DOHH2 (cell line): ENCODE data around the gene GNG4.
"Not testable (repeated sequence)": the region's sequence is repeated elsewhere in the genome, so short reads cannot be mapped to it uniquely, and the experiment has no call there.

Experiments
- H3F3A ChIP-seq: fragments of 200-600 bp; sonication (generic), shearing (Covaris generic); 2 replicates; pipeline ENCODE4 v1.6.0; 2016; ENCODE audit warnings: antibody characterized with exemption, mild to moderate bottlenecking; ENCODE audit not compliant: control insufficient read depth, insufficient read depth
- H3K27ac ChIP-seq: fragments of 200-600 bp; sonication (generic); 2 replicates; pipeline ENCODE4 v1.5.1; 2014; ENCODE audit warnings: low read depth, mild to moderate bottlenecking, low read length, moderate library complexity
- H3K27me3 ChIP-seq: fragments of 200-600 bp; sonication (generic); 2 replicates; pipeline ENCODE4 v1.6.1; 2014; ENCODE audit warnings: mild to moderate bottlenecking, low read length, mixed read lengths; ENCODE audit not compliant: control insufficient read depth
- H3K36me3 ChIP-seq: fragments of 200-600 bp; sonication (generic); 2 replicates; pipeline ENCODE4 v1.6.1; 2014; ENCODE audit warnings: mild to moderate bottlenecking, low read length, moderate library complexity, mixed read lengths; ENCODE audit not compliant: control insufficient read depth
- H3K4me1 ChIP-seq: fragments of 200-600 bp; sonication (generic); 2 replicates; pipeline ENCODE4 v1.6.1; 2014; ENCODE audit warnings: mild to moderate bottlenecking, low read length, mixed read lengths; ENCODE audit not compliant: control insufficient read depth
- H3K4me2 ChIP-seq: fragments of 200-600 bp; sonication (generic); 2 replicates; pipeline ENCODE4 v1.6.0; 2014; ENCODE audit warnings: mild to moderate bottlenecking, low read length, moderate library complexity
- H3K4me3 ChIP-seq: fragments of 200-600 bp; sonication (generic); 2 replicates; pipeline ENCODE4 v1.5.1; 2014; ENCODE audit warnings: mild to moderate bottlenecking, low read length, mixed read lengths
- H3K79me2 ChIP-seq: fragments of 200-600 bp; sonication (generic); 2 replicates; pipeline ENCODE4 v1.6.1; 2014; ENCODE audit warnings: mild to moderate bottlenecking, low read length, mixed read lengths; ENCODE audit not compliant: control insufficient read depth
- H3K9me2 ChIP-seq: fragments of 200-600 bp; sonication (generic); replicated peaks from 2 replicates; pipeline ENCODE4 v1.6.1; 2014; ENCODE audit warnings: mild to moderate bottlenecking, low read length, mixed read lengths; ENCODE audit not compliant: control insufficient read depth
- H3K9me3 ChIP-seq: fragments of 200-600 bp; sonication (generic); 2 replicates; pipeline ENCODE4 v1.6.1; 2014; ENCODE audit warnings: antibody characterized with exemption, low read length, mixed read lengths; ENCODE audit not compliant: control insufficient read depth, insufficient read depth
- H4K20me1 ChIP-seq: fragments of 200-600 bp; sonication (generic); 2 replicates; pipeline ENCODE4 v1.6.0; 2014; ENCODE audit warnings: low read depth, mild to moderate bottlenecking, antibody characterized with exemption, low read length, moderate library complexity; ENCODE audit not compliant: control insufficient read depth, insufficient read depth
- CTCF ChIP-seq: fragments of 200-600 bp; sonication (generic); IDR thresholded peaks from one replicate; pipeline ENCODE4 v1.5.1; 2014; ENCODE audit warnings: antibody characterized with exemption, mild to moderate bottlenecking, low read depth, low read length; ENCODE audit not compliant: poor library complexity, severe bottlenecking
- EZH2phosphoT487 ChIP-seq: fragments of 200-600 bp; sonication (generic); IDR thresholded peaks from 2 replicates; pipeline ENCODE4 v1.6.1; 2017; ENCODE audit warnings: borderline replicate concordance, mild to moderate bottlenecking, antibody characterized with exemption, low read length, moderate library complexity, mixed read lengths

The GNG4 gene

GRCh38 chr1:235553112-235553551, 96.5 kb downstream of the GNG4 start:
- no peaks in the 10 kb centered on the region for H3K36me3 ChIP-seq
- H3K9me2 ChIP-seq: no peaks in the 10 kb centered on the region
- H3K4me2 ChIP-seq: no peak overlapping the region
- H3K27me3 ChIP-seq: peaks cover 4% of the 10 kb centered on the region; the same call in 1 of the 2 replicates
- no peaks in the 10 kb centered on the region for H3K79me2 ChIP-seq
- H3K27ac ChIP-seq: no peak overlapping the region
- no peaks in the 10 kb centered on the region for H3K9me3 ChIP-seq
- H3F3A ChIP-seq: no peaks in the 10 kb centered on the region
- TF ChIP-seq CTCF (no peak), EZH2phosphoT487 (no peak)
- no peaks in the 10 kb centered on the region for H3K4me1 ChIP-seq
- H3K4me3 ChIP-seq: no peak overlapping the region
- H4K20me1 ChIP-seq: no peaks in the 10 kb centered on the region

DNA sequence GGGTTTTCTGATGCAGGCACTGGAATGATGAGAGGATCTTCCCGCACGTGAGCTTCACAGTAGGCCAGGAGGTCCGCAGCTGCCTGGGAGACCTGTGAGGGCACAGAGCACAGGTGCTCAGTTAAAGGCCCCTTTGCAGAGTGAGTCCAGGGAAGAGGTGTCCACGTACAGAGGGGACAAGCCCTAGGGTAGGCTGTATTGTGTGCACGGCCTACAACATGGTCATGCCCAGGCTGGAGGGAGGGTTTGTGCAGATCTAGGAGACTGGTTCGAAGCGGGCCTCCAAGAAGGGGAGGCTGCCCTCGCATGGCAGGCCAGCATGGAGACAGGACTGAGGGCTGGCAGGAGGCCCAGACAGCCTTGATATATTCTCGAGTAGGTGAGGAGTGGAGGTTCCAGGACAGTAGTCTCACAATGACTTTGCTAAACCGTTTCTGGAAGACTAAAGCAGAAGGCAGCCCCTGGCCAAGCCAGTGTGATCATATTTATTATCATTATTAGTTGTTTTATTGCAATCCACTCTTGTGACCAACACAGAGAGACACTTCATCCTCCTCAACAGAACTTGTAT, 97.4 kb downstream of the GNG4 start:
- H3K36me3 ChIP-seq: no peaks in the 10 kb centered on the region
- H3K4me2 ChIP-seq: no peak overlapping the region
- H3K9me3 ChIP-seq: no peaks in the 10 kb centered on the region
- H3K4me1 ChIP-seq: no peaks in the 10 kb centered on the region
- no peaks in the 10 kb centered on the region for H3K79me2 ChIP-seq
- H3K27ac ChIP-seq: no peak overlapping the region
- peaks cover 6% of the 10 kb centered on the region; the same call in 1 of the 2 replicates for H3K27me3 ChIP-seq
- TF ChIP-seq EZH2phosphoT487 (no peak), CTCF (no peak)
- H3K4me3 ChIP-seq: no peak overlapping the region
- H3K9me2 ChIP-seq: no peaks in the 10 kb centered on the region
- no peaks in the 10 kb centered on the region for H4K20me1 ChIP-seq
- no peaks in the 10 kb centered on the region for H3F3A ChIP-seq

DNA sequence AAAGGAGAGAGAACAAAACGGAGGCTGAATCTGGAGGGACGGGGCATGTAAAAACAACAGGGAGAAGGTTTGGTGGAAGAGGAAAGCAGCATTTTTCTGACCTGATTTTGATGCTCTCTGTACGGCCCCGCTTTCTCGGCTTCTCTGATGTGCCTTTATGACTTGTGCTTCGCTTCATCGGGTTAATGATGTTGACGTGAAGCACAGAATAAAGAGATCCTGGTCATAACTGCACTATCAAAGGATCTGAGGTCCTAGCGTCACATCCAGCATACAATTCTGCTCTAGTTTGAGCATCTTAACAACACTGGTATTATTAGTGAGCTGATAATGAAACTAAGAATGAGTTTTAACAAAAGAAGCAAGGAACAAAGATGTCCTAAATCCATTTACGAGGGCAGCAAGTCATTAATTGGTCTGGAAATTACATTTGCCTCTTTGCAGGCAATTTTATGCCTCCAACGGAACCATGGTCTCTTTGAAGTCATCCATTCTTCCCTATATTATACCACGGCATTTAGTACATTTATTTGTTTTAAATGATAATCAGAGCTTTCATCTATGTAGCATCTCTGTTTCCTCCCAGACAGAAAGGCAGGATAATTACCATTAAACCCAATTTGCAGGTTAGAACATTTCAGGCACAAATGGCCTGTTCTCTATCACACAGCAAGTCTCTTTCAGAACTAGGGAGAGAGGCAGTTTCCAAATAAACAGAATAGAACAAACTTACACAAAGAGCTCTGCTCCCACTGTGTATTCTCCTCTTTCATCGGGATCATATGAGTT, 100.0 kb downstream of the GNG4 start:
- Histone ChIP-seq H3F3A (no peaks in the 10 kb centered on the region), H3K79me2 (no peaks in the 10 kb centered on the region), H3K4me3 (no peak overlapping the region), H3K4me1 (no peaks in the 10 kb centered on the region), H3K27me3 (peaks cover 12% of the 10 kb centered on the region; the same call in 1 of the 2 replicates), H3K9me3 (no peaks in the 10 kb centered on the region), H3K9me2 (no peaks in the 10 kb centered on the region), H4K20me1 (no peaks in the 10 kb centered on the region), H3K4me2 (no peak overlapping the region), H3K36me3 (no peaks in the 10 kb centered on the region), H3K27ac (no peak overlapping the region)
- no peak for TF ChIP-seq CTCF
- TF ChIP-seq EZH2phosphoT487: no peak

DNA sequence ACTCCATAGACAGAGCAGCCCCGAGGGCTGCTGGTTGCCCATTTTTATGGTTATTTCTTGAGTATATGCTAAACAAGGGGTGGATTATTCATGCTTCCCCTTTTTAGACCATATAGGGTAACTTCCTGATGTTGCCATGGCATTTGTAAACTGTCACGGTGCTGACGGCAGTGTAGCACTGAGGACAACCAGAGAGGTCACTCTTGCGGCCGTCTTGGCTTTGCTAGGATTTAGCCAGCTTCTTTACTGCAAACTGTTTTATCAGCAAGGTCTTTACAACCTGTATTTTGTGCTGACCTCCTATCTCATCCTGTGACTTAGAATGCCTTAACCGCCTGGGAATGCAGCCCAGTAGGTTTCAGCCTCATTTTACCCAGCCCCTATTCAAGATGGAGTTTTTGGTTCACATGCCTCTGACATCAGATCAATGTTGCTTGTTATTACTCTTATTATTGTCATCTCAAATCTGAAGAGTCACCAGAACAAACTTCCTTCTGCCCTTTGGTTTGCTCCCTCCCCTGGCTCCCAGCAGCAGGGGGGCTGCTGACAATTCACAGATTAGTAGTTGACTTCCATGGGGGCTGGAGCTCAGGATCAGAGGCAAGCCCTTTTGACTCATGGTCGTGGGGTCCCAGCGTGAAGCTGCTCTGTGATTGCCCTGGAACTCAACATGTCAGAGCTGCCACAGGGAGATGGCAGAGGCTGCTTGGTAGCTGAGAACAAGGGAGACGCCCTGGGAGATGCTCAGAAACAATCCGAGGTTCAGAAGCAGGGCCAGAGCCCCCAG, 103.0 kb downstream of the GNG4 start:
- H3K4me1 ChIP-seq, H3F3A ChIP-seq, H3K4me2 ChIP-seq, H3K79me2 ChIP-seq, H4K20me1 ChIP-seq, H3K36me3 ChIP-seq, H3K9me3 ChIP-seq, H3K4me3 ChIP-seq, H3K27ac ChIP-seq, H3K9me2 ChIP-seq: not testable (repeated sequence)
- H3K27me3 ChIP-seq: peaks cover 12% of the 10 kb centered on the region; the same call in 1 of the 2 replicates
